HG03097 (cell line): ENCODE measurements around the gene VAV1.
A peak's percentile ranks its signal among the peaks of the same experiment; 100 is the strongest.
"Not testable (repeated sequence)": the region's sequence is repeated elsewhere in the genome, so short reads cannot be mapped to it uniquely, and the experiment has no call there.

ENCODE experiments used
- ATAC-seq: cut with Tn5 transposase; IDR thresholded peaks from one replicate; pipeline ENCODE4 v1.9.1; 2021; ENCODE audit not compliant: unreplicated experiment, low FRiP score

The VAV1 gene

GRCh38 chr19:6736917-6737283 is 35.6 kb upstream of the VAV1 start:
- no peak for ATAC-seq

- ATAC-seq: peak; percentile 60
These were observed 35.1 kb upstream of the VAV1 start, which contains the start of gene GPR108 for GRCh38 chr19:6737284-6737872. Gene GPR108 (minus strand): TSS chr19:6737580. CDS start chr19:6737576, 4 bp downstream.

- no peak for ATAC-seq
These were observed 34.4 kb upstream of the VAV1 start for GRCh38 chr19:6737873-6738786.

- no peak for ATAC-seq
These were observed 33.6 kb upstream of the VAV1 start for GRCh38 chr19:6738787-6739389.

- ATAC-seq: no peak
These were observed 33.1 kb upstream of the VAV1 start, which contains the start of gene TRIP10 for GRCh38 chr19:6739390-6739882. Gene TRIP10 (plus strand): TSS chr19:6739680. CDS start chr19:6739762, 82 bp downstream.

- ATAC-seq: no peak
These were observed 32.5 kb upstream of the VAV1 start for GRCh38 chr19:6739883-6740588.

- no peak for ATAC-seq
These were observed 31.7 kb upstream of the VAV1 start for GRCh38 chr19:6740589-6741343.

- no peak for ATAC-seq
These were observed 29.4 kb upstream of the VAV1 start for GRCh38 chr19:6743066-6743465.

- ATAC-seq: no peak
These were observed 28.7 kb upstream of the VAV1 start for GRCh38 chr19:6743714-6744380.

GRCh38 chr19:6744381-6745301 is 27.9 kb upstream of the VAV1 start:
- ATAC-seq: no peak

- ATAC-seq: no peak
These were observed 26.5 kb upstream of the VAV1 start for GRCh38 chr19:6745965-6746364.

- ATAC-seq: not testable (repeated sequence)
These were observed 24.0 kb upstream of the VAV1 start for GRCh38 chr19:6748543-6748942.

GRCh38 chr19:6750062-6750461 is 22.4 kb upstream of the VAV1 start:
- no peak for ATAC-seq

GRCh38 chr19:6751189-6751588 is 21.3 kb upstream of the VAV1 start:
- no peak for ATAC-seq

- no peak for ATAC-seq
These were observed 20.0 kb upstream of the VAV1 start for GRCh38 chr19:6752256-6753177.

GRCh38 chr19:6753178-6754031 is 19.1 kb upstream of the VAV1 start:
- ATAC-seq: peak; percentile 71
